Measurements from ENCODE around the gene BCLAF1.
"Not testable (repeated sequence)": the region's sequence is repeated elsewhere in the genome, so short reads cannot be mapped to it uniquely, and the experiment has no call there.

BCLAF1 gene

GRCh38 chr6:136236466-136237293, 53.0 kb downstream of the BCLAF1 start:
- DNase-seq: no peak

- DNase-seq: peak; percentile 8
Measured at GRCh38 chr6:136235233-136235564, 54.4 kb downstream of the BCLAF1 start.

GRCh38 chr6:136232701-136233100, 56.9 kb downstream of the BCLAF1 start:
- no peak for DNase-seq

- DNase-seq: peak; percentile 32
Measured at GRCh38 chr6:136230219-136230853, 59.3 kb downstream of the BCLAF1 start.

GRCh38 chr6:136228814-136229213, 60.8 kb downstream of the BCLAF1 start:
- no peak for DNase-seq

- no peak for DNase-seq
Measured at GRCh38 chr6:136226674-136227377, 62.8 kb downstream of the BCLAF1 start.

- DNase-seq: peak; percentile 45
Measured at GRCh38 chr6:136226027-136226673, 63.5 kb downstream of the BCLAF1 start.

- no peak for DNase-seq
Measured at GRCh38 chr6:136225496-136225895, 64.2 kb downstream of the BCLAF1 start.

GRCh38 chr6:136224974-136225373, 64.7 kb downstream of the BCLAF1 start:
- not testable (repeated sequence) for DNase-seq

GRCh38 chr6:136216503-136217401, 72.9 kb downstream of the BCLAF1 start:
- no peak for DNase-seq

GRCh38 chr6:136213853-136214252, 75.8 kb downstream of the BCLAF1 start:
- DNase-seq: no peak

GRCh38 chr6:136213012-136213539, 76.6 kb downstream of the BCLAF1 start:
- no peak for DNase-seq

- no peak for DNase-seq
Measured at GRCh38 chr6:136212608-136213007, 77.0 kb downstream of the BCLAF1 start.

- DNase-seq: no peak
Measured at GRCh38 chr6:136210398-136211165, 79.1 kb downstream of the BCLAF1 start.

GRCh38 chr6:136209496-136209895, 80.2 kb downstream of the BCLAF1 start:
- no peak for DNase-seq

- no peak for DNase-seq
Measured at GRCh38 chr6:136208783-136209182, 80.9 kb downstream of the BCLAF1 start.
